ENCODE results near the gene KCNQ2. TPM values are rescaled to one million over a fixed set of nuclear protein-coding genes. Genes with fewer than 3 reads are reported as not detected.
A peak's percentile ranks its signal among the peaks of the same experiment; 100 is the strongest.

The KCNQ2 gene
- total and polyA plus RNA-seq, 7 donors: 0.01 to 2.8 (median 0.15) TPM; not detected in 1

GRCh38 chr20:63439866-63440265 lies 32.6 kb downstream of the KCNQ2 start:
- intact Hi-C loops (cut with DNase I): no loop called here

GRCh38 chr20:63438121-63438520 lies 34.3 kb downstream of the KCNQ2 start:
- Histone ChIP-seq H3K27ac (no peak overlapping the region), H3K36me3 (ENCODE audit: insufficient read depth in 1 of 2, low read depth in 1 of 2) (no peaks in the 10 kb centered on the region), H3K4me3 (no peak overlapping the region), H3K9me3 (no peaks in the 10 kb centered on the region), H3K4me1 (no peaks in the 10 kb centered on the region), H3K27me3 (ENCODE audit: insufficient read depth in 3 of 3, low read length in 2 of 3) (peaks cover 0 to 30% (median 7%) of the 10 kb centered on the region in 3 donors)
- DNase-seq: no peak
- TF ChIP-seq, protein P1, sequence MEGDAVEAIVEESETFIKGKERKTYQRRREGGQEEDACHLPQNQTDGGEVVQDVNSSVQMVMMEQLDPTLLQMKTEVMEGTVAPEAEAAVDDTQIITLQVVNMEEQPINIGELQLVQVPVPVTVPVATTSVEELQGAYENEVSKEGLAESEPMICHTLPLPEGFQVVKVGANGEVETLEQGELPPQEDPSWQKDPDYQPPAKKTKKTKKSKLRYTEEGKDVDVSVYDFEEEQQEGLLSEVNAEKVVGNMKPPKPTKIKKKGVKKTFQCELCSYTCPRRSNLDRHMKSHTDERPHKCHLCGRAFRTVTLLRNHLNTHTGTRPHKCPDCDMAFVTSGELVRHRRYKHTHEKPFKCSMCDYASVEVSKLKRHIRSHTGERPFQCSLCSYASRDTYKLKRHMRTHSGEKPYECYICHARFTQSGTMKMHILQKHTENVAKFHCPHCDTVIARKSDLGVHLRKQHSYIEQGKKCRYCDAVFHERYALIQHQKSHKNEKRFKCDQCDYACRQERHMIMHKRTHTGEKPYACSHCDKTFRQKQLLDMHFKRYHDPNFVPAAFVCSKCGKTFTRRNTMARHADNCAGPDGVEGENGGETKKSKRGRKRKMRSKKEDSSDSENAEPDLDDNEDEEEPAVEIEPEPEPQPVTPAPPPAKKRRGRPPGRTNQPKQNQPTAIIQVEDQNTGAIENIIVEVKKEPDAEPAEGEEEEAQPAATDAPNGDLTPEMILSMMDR (IDR thresholded peaks at IDR 0.05): no peak
- 74 to 84% (median 79%) methylated on average over 12 of the region's 12 CpGs for WGBS, 3 donors
- intact Hi-C loops (cut with DNase I): no loop called here
- no peak for ATAC-seq

More at GRCh38 chr20:63439866-63440265, 32.6 kb downstream of the KCNQ2 start:
- DNase-seq (no peak), ATAC-seq (no peak)
- Histone ChIP-seq H3K9me3 (no peaks in the 10 kb centered on the region), H3K4me1 (no peaks in the 10 kb centered on the region), H3K27me3 (ENCODE audit: insufficient read depth in 3 of 3, low read length in 2 of 3) (peaks cover 0 to 14% (median 2%) of the 10 kb centered on the region in 3 donors), H3K36me3 (ENCODE audit: insufficient read depth in 1 of 2, low read depth in 1 of 2) (no peaks in the 10 kb centered on the region), H3K27ac (no peak overlapping the region), H3K4me3 (no peak overlapping the region)
- 79 to 86% (median 83%) methylated on average over 13 to 15 of the region's 15 CpGs for WGBS, 3 donors
- TF ChIP-seq, protein P1 (IDR thresholded peaks at IDR 0.05): no peak

GRCh38 chr20:63435552-63435951 lies 36.9 kb downstream of the KCNQ2 start:
- WGBS, 3 donors: 38 to 47% (median 38%) methylated on average over 9 of the region's 9 CpGs
- ATAC-seq: no peak

DNA sequence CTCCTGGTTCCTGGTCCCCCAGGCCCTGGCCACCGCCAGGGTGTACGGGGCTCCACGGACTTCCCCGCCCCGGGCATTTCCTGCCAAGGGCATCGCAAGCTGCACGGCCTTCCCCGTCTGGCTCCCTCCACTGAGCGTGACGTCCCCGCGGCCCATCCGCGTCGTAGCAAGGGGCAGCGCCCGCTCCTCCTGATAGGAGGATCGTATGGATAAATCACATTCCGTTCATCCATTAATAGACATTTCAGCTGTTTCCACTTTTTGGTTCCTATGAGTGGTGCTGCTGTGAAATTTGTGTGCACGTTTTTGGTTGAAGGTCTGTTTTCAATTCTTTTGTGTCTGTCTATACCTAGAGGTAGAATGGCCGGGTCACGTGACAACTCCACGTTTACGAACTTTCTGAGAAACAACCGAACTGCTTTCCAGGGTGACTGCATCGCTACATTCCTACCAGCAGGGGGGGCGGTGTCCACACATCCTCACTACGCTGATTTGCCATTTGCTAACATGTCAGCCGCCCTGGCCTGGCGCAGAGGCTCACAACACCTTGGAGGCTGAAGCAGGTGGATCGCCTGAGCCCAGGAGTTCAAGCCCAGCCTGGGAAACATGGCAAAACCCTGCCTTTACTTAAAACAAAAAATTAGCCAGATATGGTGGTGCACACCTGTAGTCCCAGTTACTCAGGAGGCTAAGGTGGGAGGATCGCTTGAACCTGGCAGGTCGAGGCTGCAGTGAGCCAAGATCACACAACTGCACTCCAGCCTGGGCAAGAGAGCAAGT lies 37.7 kb downstream of the KCNQ2 start:
- ATAC-seq (peak in 2 of 4 donors; percentile 57 to 58), DNase-seq (peak in 1 of 2 donors; percentile 43)
- Histone ChIP-seq H3K36me3 (ENCODE audit: insufficient read depth in 1 of 2, low read depth in 1 of 2) (no peaks in the 10 kb centered on the region), H3K9me3 (no peaks in the 10 kb centered on the region), H3K4me1 (no peaks in the 10 kb centered on the region), H3K27ac (no peak overlapping the region), H3K27me3 (ENCODE audit: insufficient read depth in 3 of 3, low read length in 2 of 3) (peaks cover 0 to 38% (median 7%) of the 10 kb centered on the region in 3 donors), H3K4me3 (no peak overlapping the region)
- TF ChIP-seq, protein P1 (IDR thresholded peaks at IDR 0.05): peak; percentile 60
- intact Hi-C loops (cut with DNase I): no loop called here
- whole genome bisulfite sequencing, 3 donors: 38 to 43% (median 41%) methylated on average over 33 of the region's 33 CpGs

More at GRCh38 chr20:63435552-63435951, 36.9 kb downstream of the KCNQ2 start:
- DNase-seq: no peak
- Histone ChIP-seq H3K4me1 (no peaks in the 10 kb centered on the region), H3K27ac (no peak overlapping the region), H3K36me3 (ENCODE audit: insufficient read depth in 1 of 2, low read depth in 1 of 2) (no peaks in the 10 kb centered on the region), H3K9me3 (no peaks in the 10 kb centered on the region), H3K27me3 (ENCODE audit: insufficient read depth in 3 of 3, low read length in 2 of 3) (peaks cover 0 to 31% (median 7%) of the 10 kb centered on the region in 3 donors), H3K4me3 (no peak overlapping the region)
- intact Hi-C loops (cut with DNase I): no loop called here
- TF ChIP-seq, protein P1 (IDR thresholded peaks at IDR 0.05): no peak
